Tibial nerve (tissue), 4 donors: ENCODE measurements around the gene DGKH.
"Not testable (repeated sequence)": the region's sequence is repeated elsewhere in the genome, so short reads cannot be mapped to it uniquely, and the experiment has no call there.

Source experiments
- EP300 ChIP-seq, 2 donors: sonication (generic); formaldehyde crosslinking; IDR thresholded peaks; one replicate each; pipeline ENCODE4 v1.6.1; 2017; ENCODE audit warnings: antibody characterized with exemption in 2 of 2, mild to moderate bottlenecking in 1 of 2
- POLR2A ChIP-seq, 2 donors: fragments of 450-650 bp; IDR thresholded peaks; one replicate each; pipeline ENCODE4 v1.6.1; 2017; ENCODE audit warnings: antibody characterized with exemption in 2 of 2, mild to moderate bottlenecking in 2 of 2, moderate library complexity in 2 of 2
- TF ChIP-seq, protein P1 (sequence below), 5 experiments: fragments of 200-600 bp in 3 of 5; fragments of 450-650 bp in 2 of 5; sonication (generic) in 3 of 5; IDR thresholded peaks; one replicate each; pipeline ENCODE4 v1.5.1; 2016 to 2019; ENCODE audit warnings: antibody characterized with exemption in 5 of 5, mild to moderate bottlenecking in 3 of 5, moderate library complexity in 2 of 5

GRCh38 chr13:42141052-42141451 is 92.6 kb downstream of the DGKH start:
- TF ChIP-seq, protein P1, sequence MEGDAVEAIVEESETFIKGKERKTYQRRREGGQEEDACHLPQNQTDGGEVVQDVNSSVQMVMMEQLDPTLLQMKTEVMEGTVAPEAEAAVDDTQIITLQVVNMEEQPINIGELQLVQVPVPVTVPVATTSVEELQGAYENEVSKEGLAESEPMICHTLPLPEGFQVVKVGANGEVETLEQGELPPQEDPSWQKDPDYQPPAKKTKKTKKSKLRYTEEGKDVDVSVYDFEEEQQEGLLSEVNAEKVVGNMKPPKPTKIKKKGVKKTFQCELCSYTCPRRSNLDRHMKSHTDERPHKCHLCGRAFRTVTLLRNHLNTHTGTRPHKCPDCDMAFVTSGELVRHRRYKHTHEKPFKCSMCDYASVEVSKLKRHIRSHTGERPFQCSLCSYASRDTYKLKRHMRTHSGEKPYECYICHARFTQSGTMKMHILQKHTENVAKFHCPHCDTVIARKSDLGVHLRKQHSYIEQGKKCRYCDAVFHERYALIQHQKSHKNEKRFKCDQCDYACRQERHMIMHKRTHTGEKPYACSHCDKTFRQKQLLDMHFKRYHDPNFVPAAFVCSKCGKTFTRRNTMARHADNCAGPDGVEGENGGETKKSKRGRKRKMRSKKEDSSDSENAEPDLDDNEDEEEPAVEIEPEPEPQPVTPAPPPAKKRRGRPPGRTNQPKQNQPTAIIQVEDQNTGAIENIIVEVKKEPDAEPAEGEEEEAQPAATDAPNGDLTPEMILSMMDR (IDR thresholded peaks at IDR 0.05) = not testable (repeated sequence)
- TF ChIP-seq EP300, POLR2A (IDR thresholded peaks at IDR 0.05): not testable (repeated sequence)
